ENCODE measurements around the gene SYT4.

GRCh38 chr18:43279015-43279744 lies 1.9 kb upstream of the SYT4 start:
- TF ChIP-seq CTCF (IDR thresholded peaks at IDR 0.05): no peak
- no peak for TF ChIP-seq POLR2A (IDR thresholded peaks at IDR 0.05)
